HG02678 (cell line): ENCODE data around the gene PRSS53.

ENCODE experiments used
- ATAC-seq: cut with Tn5 transposase; IDR thresholded peaks from one replicate; pipeline ENCODE4 v1.9.1; 2021; ENCODE audit warnings: mild to moderate bottlenecking, moderate library complexity; ENCODE audit not compliant: unreplicated experiment

The PRSS53 gene

DNA sequence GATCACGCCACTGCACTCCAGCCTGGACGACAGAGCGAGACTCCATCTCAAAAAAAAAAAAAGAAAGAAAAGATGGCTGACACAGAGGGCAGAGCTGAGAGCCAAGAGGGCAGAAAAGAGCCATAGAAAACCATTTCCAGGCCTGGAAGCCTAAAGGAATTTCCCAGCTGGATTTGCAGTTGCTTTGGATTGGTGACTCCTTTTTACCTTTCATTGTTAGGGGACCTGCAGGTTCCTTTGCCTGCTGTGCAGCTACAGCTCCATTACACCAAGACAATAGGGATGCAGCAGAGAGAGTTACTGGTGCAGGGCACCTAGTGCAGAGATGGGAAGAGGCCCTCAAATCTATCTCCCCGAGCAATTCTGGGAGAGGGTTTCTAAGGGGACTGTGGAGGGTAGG, 33.1 kb downstream of the PRSS53 start:
- no peak for ATAC-seq

- no peak for ATAC-seq
Measured at GRCh38 chr16:31052114-31052513, 36.6 kb downstream of the PRSS53 start.

DNA sequence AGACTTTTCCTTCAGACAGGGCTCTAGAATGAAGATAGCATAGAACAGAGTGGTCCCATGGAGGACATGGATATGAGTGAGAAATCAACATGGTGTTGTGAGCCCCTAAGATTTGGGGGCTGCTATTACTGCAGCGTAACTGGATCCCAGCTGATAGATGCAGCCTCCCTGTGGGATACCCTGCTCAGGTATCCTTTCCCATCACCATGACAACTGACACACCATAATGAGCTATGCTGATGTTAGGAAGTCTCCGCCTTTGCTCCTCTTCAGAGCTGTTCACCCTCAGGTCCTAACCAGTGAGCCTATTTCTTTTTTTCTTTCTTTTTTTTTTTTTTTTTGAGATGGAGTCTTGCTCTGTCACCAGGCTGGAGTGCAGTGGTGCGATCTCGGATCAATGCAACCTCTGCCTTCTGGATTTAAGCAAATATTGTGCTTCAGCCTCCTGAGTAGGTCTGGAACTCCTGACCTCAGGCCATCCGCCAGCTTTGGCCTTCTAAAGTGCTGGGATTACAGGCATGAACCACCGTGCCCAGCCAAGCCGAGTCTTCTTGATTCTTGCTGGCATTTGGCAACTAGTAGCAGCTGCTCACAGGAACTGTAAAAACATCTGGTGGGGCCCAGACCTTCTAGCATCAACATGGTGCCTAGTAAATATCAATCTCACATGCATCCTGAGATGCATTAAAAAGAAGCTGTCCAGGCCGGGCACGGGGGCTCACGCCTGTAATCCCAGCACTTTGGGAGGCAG, 38.3 kb downstream of the PRSS53 start:
- no peak for ATAC-seq

GRCh38 chr16:31043898-31044481, 44.8 kb downstream of the PRSS53 start:
- ATAC-seq, result no peak

- ATAC-seq, result no peak
Measured at GRCh38 chr16:31043352-31043751, 45.4 kb downstream of the PRSS53 start.

GRCh38 chr16:31042866-31043265, 45.9 kb downstream of the PRSS53 start:
- ATAC-seq, result no peak

DNA sequence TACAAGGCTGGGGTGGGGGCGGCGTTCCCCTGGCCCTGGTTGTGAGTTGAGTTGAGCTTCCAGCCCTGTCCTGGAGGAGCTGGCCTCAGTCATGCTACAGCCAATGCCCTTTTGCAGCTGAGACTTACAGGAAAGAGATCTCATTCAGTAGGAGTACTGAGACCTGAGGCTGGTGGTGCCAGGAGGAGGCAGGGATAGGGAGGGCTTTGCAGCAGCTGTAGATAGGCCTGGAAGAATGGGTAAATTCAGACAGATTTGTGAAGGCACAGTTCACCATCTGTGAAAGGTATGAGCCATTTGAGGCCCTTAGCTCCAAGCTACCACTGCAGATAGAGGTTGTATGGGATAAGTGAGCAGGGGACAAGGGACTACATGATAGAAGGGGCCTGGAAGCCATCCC, 49.8 kb downstream of the PRSS53 start:
- ATAC-seq, result no peak

- ATAC-seq, result no peak
Measured at GRCh38 chr16:31036691-31037090, 52.1 kb downstream of the PRSS53 start.

- peak; percentile 43 for ATAC-seq
Measured at GRCh38 chr16:31033709-31034492, 54.8 kb downstream of the PRSS53 start.
